HG03108 (cell line): ENCODE measurements around the gene ANKRD36.
"Not testable (repeated sequence)": the region's sequence is repeated elsewhere in the genome, so short reads cannot be mapped to it uniquely, and the experiment has no call there.

Experiments
- ATAC-seq: cut with Tn5 transposase; IDR thresholded peaks from one replicate; pipeline ENCODE4 v1.9.1; 2021; ENCODE audit warnings: moderate library complexity; ENCODE audit not compliant: unreplicated experiment

ANKRD36 gene

DNA sequence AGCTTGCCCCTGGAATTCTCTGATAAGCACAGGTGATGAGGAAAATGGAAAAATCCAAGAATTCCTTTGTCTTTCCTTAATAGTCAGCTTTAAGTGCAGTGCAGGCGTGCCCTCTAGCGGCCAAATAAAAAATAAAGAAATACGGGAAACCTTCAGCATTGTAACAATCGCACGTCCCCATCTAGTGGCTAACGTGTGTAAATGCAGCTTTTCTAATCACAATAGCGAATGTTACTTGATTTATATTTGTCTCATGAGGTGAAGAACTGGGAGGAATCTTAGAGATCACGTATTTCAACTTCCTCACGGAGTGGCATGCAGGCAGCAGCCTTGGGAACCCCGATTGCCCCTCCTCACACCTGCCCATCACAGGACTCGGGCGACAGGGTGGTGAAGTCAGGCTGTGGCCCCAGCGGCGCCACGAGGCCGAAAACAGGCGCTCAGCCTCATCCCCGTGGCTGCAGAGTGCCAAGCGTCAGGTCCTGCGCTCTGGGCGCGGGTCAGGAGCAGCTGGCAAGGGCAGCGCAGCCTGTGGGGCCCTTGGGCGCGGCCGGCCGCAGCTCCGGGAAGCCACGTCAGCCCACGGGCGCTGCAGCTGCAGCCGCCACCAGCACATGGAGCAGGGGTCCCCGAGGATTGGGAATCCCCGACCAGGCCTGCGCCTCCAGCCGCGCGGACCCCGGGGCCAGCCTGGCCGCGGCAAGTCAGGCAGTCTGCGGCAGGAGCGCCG lies 468 bp upstream of the ANKRD36 start:
- ATAC-seq: peak; percentile 41

DNA sequence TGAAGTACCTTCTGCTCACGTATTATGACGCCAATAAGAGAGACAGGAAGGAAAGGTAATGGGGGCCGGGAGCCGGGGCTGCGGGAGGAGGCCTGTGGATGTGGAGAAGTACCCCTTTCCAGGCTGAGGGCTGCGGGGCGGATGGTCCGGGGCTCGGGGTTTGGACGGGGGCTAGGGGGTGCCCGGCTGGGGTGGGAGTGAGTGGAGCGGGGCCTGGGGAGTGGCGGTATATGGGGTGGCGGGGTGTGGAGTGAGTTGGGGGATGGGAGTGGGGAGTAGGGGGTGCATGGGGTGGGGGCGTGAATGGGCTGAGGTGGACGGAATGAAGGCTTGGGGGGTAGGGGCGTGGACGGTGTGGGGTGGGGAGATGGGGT lies 916 bp downstream of the ANKRD36 start:
- ATAC-seq: not testable (repeated sequence)

DNA sequence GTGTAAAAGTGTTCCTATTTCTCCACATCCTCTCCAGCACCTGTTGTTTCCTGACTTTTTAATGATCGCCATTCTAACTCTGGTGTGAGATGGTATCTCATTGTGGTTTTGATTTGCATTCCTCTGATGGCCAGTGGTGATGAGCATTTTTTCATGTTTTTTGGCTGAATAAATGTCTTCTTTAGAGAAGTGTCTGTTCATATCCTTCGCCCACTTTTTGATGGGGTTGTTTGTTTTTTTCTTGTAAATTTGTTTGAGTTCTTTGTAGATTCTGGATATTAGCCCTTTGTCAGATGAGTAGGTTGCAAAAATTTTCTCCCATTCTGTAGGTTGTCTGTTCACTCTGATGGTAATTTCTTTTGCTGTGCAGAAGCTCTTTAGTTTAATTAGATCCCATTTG lies 16.1 kb downstream of the ANKRD36 start:
- not testable (repeated sequence) for ATAC-seq

DNA sequence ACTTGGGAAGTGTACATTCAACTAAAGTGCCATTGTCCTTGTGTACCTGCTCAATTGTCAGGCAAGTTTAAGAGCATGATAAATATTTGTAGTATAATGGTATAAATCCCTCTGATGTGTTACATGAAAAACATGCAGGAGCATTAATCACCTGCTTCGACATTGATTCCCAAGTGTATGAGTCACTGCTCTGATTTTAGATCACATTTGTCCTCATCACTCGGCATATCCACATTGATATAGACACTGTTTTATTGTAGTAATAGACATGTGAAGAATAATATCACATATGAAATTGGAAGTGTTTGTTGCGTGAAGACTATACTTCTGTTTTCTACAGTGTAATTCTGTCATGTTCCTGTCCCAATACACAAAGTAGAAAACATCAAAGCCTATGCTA lies 31.1 kb downstream of the ANKRD36 start:
- not testable (repeated sequence) for ATAC-seq

DNA sequence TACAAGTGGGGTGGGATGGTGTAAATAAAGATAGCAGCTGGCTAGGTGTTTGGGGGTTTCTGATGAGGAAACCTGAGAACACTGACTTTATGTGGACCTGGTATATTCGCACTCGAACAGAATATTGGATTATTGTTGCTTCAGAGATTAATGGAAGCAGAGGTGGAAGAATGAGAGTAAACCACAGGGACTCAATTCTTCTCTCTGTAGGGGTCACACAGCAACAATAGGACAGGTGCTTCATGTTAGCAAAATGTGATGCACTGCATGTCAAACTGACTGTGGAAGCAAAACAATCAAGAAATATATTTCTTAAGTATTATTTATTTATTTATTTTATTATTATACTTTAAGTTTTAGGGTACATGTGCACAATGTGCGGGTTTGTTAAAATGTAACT lies 53.6 kb downstream of the ANKRD36 start:
- not testable (repeated sequence) for ATAC-seq

DNA sequence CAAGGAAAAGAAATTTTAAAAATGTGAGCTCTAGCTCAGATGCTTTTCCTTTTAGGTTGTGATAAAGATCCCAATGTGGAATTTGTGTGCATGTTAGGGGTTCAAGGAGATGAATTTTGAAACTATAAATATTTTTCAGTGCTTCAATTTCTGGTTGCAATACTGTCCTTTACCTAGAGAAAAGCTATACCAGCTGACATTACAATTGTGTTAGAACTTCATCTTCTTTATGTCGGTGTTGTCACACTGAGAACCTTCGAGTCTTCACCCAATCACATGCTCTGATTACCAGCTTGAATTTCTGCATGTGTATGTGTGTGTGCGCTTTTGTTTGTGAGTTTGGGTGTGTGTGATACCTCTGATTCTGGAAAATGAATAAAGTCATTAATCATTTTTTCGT lies 55.0 kb downstream of the ANKRD36 start:
- not testable (repeated sequence) for ATAC-seq

DNA sequence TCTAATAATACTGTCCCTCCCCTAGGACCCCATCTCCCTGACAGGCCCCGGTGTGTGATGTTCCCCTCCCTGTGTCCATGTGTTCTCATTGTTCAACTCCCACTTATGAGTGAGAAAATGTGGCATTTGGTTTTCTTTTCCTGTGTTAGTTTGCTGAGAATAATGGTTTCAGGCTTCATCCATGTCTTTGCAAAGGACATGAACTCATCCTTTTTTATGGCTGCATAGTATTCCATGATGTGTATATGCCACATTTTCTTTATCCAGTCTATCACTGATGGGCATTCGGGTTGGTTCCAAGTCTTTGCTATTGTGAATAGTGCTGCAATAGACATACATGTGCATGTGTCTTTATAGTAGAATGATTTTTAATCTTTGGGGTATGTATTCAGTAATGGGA lies 55.6 kb downstream of the ANKRD36 start:
- not testable (repeated sequence) for ATAC-seq

DNA sequence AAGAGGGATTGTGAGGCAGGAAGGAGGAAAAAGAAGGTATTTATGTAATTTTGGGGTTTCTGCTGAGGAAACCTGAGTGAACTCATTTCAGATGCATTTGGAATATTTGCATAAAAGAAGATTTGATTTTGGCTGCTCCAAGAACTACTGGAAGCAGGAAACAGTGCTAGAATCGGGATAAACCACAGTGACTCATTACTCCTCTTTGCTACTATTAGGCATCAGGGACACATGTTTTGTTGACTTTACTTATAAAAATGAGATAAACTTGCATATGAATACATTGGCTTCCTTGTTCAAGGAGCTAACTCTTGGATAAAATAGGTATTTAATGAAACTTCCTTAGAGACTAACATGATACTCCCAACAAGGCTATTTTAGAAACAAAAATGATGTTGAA lies 67.4 kb downstream of the ANKRD36 start:
- ATAC-seq: not testable (repeated sequence)

DNA sequence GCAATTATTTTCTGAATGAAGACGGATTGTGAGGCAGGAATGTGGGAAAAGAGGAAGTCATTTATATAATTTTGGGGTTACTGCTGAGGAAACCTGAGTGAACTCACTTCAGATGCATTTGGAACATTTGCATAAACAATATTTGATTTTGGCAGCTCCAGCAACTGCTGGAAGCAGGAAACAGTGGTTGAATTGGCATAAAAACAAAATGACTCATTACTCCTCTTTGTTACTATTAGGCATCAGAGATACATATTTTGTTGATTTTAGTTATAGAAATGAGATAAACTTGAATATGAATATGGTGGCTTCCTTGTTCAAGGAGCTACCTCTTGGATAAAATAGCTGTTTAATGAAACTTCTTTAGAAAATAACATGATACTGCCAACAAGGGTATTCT lies 82.4 kb downstream of the ANKRD36 start:
- ATAC-seq: not testable (repeated sequence)

DNA sequence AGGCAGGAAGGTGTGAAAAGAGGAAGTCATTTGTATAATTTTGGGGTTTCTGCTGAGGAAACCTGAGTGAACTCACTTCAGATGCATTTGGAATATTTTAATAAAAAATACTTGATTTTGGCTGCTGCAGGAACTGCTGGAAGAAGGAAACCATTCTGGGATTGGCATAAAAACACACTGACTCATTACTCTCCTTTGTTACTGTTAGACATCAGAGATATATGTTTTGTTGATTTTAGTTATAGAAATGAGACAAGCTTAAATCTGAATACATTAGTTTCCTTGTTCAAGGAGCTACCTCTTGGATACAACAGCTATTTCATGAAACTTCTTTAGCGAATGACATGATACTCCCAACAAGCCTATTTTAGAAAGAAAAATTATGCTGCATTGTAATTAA lies 84.3 kb downstream of the ANKRD36 start:
- ATAC-seq: not testable (repeated sequence)

DNA sequence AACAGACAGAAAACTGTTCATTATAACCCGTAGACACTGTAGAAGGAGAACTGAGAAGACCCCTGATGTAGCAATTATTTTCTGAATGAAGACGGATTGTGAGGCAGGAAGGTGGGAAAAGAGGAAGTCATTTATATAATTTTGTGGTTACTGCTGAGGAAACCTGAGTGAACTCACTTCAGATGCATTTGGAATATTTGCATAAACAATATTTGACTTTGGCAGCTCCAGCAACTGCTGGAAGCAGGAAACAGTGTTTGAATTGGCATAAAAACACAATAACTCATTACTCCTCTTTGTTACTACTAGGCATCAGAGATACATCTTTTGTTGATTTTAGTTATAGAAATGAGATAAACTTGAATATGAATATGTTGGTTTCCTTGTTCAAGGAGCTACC lies 87.9 kb downstream of the ANKRD36 start:
- not testable (repeated sequence) for ATAC-seq

DNA sequence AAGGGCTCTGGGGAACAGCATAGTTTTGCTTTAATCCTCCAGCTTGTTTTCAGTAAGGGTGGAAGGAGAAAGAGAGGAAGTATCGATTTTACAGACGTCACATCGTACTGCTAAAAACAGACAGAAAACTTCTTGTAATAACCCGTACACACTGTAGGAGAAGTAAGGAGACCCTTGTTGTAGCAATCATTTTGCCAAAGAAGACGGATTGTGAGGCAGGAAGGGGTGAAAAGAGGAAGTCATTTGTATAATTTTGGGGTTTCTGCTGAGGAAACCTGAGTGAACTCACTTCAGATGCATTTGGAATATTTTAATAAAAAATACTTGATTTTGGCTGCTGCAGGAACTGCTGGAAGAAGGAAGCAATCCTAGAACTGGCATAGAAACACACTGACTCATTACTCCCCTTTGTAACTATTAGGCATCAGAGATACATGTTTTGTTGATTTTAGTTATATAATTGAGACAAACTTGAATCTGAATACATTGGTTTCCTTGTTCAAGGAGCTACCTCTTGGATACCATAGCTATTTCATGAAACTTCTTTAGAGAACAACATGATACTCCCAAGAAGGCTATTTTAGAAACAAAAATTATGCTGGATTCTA lies 89.8 kb downstream of the ANKRD36 start:
- not testable (repeated sequence) for ATAC-seq

DNA sequence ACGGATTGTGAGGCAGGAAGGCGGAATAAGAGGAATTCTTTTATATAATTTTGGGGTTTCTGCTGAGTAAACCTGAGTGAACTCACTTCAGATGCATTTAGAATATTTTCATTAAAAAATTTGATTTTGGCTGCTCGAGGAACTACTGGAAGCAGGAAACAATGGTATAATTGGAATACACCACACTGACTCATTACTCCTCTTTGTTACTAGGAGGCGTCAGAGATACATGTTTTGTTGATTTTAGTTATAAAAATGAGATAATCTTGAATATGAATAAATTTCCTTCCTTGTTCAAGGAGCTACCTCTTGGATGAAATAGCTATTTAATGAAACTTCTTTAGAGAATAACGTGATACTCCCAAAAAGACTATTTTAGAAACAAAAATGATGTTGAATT lies 97.4 kb downstream of the ANKRD36 start:
- ATAC-seq: no peak

DNA sequence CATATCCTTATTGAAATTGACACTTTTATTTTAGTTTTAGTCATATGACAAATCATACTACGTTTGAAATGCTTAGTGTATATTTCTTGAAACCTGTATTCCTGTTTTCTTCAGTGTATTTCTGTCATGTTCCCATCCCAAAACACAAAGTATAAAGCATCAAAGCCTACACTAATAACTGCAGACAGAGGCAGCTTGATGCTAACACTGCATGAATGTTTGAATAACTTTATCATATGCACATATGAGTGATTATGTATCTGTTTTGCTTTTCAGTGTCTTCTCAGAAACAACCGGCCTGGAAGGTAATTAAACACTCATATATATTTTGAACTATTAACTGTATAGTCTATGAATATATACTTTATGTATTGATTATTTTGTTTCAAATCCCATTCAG lies 102.1 kb downstream of the ANKRD36 start:
- not testable (repeated sequence) for ATAC-seq

DNA sequence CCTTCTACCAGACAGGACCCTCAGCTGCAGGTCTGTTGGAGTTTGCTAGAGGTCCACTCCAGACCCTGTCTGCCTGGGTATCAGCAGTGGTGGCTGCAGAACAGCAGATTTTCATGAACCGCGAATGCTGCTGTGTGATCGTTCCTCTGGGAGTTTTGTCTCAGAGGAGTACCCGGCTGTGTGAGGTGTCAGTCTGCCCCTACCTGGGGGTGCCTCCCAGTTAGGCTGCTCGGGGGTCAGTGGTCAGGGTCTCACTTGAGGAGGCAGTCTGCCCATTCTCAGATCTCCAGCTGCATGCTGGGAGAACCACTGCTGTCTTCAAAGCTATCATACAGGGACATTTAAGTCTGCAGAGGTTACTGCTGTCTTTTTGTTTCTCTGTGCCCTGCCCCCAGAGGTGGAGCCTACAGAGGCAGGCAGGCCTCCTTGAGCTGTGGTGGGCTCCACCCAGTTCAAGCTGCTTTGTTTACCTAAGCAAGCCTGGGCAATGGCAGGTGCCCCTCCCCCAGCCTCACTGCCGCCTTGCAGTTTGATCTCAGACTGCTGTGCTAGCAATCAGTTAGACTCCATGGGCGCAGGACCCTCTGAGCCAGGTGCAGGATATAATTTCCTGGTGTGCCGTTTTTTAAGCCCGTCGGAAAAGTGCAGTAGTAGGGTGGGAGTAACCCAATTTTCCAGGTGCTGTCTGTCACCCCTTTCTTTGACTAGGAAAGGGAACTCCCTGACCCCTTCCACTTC lies 118.1 kb downstream of the ANKRD36 start:
- not testable (repeated sequence) for ATAC-seq

DNA sequence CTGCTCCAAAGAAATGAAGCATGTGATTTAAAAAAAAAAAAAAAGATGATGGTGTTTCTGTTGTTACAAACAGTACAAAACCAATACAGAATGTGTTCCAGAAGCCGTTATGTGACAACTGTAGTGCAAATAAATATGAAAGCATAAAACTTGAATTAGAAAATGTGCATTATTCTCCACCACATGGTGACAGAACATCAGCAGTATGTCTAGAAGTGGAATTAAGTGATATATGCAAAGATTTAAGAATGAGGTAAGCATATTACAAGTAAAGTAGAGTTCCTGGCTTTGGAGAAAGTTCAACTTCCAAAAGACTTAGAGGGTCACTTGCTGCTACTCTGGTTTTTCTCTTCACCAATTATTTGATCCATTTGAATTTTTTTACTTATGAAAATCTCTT lies 120.0 kb downstream of the ANKRD36 start:
- ATAC-seq: not testable (repeated sequence)

DNA sequence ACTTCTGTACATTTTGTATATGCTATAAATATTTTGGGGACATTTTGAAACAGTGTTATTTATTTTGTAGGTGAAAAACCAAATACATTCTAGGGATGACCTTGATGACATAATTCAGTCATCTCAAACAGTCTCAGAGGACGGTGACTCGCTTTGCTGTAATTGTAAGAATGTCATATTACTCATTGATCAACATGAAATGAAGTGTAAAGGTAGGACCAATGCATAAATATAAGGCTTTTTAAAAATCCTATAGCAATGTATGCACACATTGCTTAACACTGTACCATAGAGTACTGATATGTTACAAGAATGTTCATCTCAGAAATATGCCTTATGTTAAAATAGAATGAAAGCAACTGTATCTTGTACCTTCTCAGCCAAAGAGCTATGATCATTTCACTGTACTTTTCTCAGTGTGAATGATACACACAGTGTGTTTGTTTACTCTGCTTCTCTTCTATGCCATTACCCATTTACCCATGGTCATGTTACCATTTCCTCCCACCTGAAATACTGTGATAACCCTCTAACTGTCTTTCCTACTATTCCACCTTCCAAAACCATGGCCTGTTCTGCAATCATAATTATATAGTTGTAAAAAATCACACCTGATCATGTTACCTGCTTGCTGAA lies 120.8 kb downstream of the ANKRD36 start:
- ATAC-seq: not testable (repeated sequence)

DNA sequence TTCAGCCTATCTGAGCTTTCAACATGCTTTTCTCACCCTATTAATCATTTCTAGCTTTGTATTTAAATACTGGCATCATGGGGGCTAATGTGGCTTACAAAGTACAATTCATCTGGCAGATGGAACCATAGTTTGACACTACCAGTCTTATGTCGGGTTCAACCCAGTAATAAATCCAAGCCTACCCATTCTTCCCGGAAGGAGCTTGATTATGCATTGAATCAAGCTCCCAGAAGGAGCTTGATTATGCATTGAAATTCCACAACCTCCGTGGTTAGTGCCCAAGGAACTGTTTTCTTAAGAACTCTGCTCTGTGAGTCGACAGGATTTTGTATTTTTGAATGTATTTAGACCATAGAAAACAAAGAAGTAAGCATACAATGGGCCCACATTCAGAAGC lies 148.2 kb downstream of the ANKRD36 start:
- ATAC-seq: not testable (repeated sequence)

DNA sequence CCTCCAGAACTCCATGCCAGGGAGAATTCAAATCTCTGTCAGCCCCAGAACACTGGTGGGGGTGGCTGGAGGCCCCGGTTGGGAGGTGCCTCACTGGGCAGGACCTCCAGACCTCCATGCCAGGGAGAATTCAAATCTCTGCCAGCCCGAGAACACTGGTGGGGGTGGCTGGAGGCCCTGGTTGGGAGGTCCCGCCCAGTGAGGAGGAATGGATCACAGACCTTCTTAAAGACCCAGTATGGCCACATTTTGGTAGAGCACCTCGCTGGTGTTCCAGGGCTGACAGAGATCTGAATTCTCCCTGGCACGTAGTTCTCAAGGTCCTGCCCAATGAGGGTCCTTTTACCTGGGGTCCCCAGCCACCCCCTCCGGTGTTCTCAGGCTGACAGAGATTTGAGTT lies 153.5 kb downstream of the ANKRD36 start:
- ATAC-seq: not testable (repeated sequence)

DNA sequence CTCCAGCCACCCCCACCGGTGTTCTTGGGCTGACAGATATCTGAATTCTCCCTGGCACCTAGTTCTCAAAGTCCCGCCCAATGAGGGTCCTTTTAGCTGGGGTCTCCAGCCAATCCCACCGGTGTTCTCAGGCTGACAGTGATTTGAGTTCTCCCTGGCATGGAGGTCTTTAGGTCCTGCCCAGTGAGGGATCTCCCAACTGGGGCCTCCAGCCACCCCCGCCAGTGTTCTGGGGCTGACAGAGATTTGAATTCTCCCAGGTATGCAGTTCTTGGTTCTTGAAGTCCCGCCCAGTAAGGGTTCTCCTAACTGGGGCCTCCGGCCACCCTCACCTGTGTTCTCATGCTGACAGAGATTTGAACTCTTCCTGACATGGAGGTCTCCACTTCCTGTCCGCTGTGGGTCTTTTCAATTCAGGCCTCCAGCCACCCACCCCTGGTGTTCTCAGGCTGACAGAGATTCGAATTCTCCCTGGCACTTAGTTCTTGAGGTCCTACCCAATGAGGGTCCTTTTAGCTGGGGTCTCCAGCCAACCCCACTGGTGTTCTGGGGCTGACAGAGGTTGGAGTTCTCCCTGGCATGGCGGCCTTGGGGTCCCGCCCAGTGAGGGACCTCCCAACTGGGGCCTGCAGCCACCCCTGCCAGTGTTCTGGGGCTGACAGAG lies 154.6 kb downstream of the ANKRD36 start:
- ATAC-seq: no peak

DNA sequence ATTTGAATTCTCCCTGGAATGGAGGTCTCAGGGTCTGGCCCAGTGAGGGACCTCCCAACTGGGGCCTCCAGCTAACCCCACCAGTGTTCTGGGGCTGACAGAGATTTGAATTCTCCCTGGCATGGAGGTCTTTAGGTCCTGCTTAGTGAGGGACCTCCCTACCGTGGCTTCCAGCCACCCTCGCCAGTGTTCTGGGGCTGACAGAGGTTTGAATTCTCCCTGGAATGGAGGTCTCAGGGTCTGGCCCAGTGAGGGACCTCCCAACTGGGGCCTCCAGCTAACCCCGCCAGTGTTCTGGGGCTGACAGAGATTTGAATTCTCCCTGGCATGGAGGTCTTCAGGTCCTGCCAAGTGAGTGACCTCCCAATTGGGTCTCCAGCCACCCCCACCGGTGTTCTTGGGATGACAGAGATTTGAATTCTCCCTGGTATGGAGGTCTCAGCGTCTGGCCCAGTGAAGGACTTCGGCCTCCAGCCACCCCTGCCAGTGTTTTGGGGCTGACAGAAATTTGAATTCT lies 155.2 kb downstream of the ANKRD36 start:
- ATAC-seq: not testable (repeated sequence)
